HG03025 (cell line): ENCODE measurements around the gene ITGBL1.

ENCODE experiments used
- ATAC-seq: cut with Tn5 transposase; IDR thresholded peaks from one replicate; pipeline ENCODE4 v1.9.1; 2021; ENCODE audit warnings: mild to moderate bottlenecking, moderate library complexity; ENCODE audit not compliant: unreplicated experiment, low FRiP score

ITGBL1 gene

GRCh38 chr13:101728615-101729014 lies 276.1 kb downstream of the ITGBL1 start:
- no peak for ATAC-seq

- ATAC-seq, result no peak
These were observed 278.0 kb downstream of the ITGBL1 start for GRCh38 chr13:101730420-101731000.

GRCh38 chr13:101736566-101736965 lies 284.1 kb downstream of the ITGBL1 start:
- ATAC-seq, result no peak

- ATAC-seq, result no peak
These were observed 285.9 kb downstream of the ITGBL1 start for GRCh38 chr13:101738336-101738735.

- ATAC-seq, result peak; percentile 79
These were observed 287.1 kb downstream of the ITGBL1 start for GRCh38 chr13:101739382-101740178.

- no peak for ATAC-seq
These were observed 294.0 kb downstream of the ITGBL1 start for GRCh38 chr13:101746513-101746912.

- ATAC-seq, result no peak
These were observed 294.6 kb downstream of the ITGBL1 start for GRCh38 chr13:101747039-101747438.

GRCh38 chr13:101749584-101749983 lies 297.1 kb downstream of the ITGBL1 start:
- ATAC-seq, result no peak

- ATAC-seq, result peak; percentile 72
These were observed 299.0 kb downstream of the ITGBL1 start for GRCh38 chr13:101751488-101751887.

- ATAC-seq, result no peak
These were observed 300.0 kb downstream of the ITGBL1 start for GRCh38 chr13:101752432-101752831.

- no peak for ATAC-seq
These were observed 302.9 kb downstream of the ITGBL1 start for GRCh38 chr13:101755228-101755887.

- ATAC-seq, result no peak
These were observed 305.1 kb downstream of the ITGBL1 start for GRCh38 chr13:101757446-101758039.

GRCh38 chr13:101763191-101763590 lies 310.7 kb downstream of the ITGBL1 start:
- no peak for ATAC-seq
